NCI-H2196 (cell line): ENCODE data around the gene ATP8B1.
"Not testable (repeated sequence)": the region's sequence is repeated elsewhere in the genome, so short reads cannot be mapped to it uniquely, and the experiment has no call there.

Experiments
- DNase-seq: peaks from one replicate; lab custom pipeline; 2025; ENCODE audit not compliant: unreplicated experiment; lab: John Stamatoyannopoulos, UW

The ATP8B1 gene

DNA sequence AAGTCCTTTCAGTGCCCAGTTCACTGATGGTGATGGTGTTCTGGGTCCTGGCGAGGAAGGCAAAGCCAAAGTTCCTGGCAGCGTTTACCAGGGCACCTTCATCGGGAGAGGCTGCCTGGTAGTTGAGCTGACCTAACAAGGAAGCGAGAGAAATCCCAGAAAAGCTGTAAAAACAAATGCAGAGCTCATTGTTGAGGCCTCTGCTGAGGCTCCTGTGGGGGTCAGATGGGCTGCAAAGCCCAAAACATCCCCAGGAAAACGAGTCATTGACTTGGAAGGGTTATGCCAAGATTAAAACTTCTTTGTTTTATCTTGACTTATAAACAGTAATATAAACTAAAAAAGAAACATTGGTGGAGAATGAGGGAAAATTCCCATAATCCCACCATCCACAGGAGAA lies 128.2 kb downstream of the ATP8B1 start:
- DNase-seq: no peak

DNA sequence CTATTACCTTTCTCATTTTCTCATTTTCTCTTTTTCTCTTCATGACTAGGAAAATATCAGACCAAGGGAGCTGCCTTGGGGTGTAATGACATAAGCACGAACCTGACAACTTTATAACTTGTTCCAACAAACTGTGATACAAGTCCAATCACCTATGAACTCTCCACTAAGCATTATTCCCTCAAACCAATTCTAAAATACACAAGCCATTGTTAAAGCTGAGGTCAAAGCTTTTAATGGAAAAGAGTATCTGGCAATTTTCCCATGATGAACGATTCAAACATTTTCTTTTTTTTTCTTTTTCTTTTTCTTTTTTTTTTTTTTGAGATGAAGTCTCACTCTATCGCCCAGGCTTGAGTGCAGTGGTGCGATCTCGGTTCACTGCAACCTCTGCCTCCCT lies 133.1 kb downstream of the ATP8B1 start:
- no peak for DNase-seq

DNA sequence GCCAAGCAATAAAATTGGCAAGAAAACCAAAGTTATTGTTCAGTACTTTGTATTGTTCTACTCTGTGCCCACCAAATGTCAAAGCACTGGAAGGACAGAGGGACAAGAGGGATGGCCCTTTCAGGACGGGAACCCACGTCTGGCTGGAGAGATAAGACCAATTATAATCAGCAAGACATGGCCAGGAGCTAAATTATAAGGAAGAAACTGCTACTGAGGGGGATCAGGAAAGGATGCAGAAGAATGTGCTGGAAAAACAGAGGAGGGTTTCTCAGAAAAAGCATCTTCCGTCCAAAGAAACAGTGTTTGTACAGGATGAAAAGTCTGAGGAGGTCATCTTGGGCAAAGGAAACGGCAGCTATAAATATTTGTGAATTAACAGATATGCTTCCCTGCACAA lies 135.1 kb downstream of the ATP8B1 start:
- DNase-seq: no peak

DNA sequence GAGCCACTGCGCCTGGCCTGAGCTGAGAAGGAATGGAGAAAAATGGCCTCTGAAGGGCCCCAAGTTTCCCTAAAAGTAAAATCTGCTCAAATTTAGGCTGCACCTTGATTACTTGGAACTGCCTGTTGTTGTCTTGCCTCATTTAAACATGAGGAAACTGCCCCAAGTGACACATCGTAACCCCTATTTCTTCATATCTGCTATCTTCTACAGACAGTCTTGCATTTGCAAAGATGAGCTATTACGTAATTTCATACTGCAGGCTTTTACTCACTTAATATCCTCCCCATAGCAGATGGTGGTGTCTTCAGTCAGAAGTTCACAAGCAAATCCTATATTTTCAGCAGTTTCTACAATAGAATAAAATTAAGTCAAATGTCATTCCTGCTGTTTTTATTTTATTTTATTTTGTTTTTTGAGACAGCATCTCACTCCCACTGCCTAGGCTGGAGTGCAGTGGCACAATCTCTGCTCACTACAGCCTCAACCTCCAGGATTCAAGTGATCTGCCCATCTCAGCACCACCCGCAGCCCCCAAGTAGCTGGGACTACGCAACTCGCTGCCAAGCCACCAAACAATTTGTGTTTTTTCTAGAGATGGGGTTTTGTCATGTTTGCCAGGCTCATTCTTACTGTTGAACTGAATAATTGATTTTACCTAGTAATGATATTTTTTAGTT lies 136.2 kb downstream of the ATP8B1 start:
- no peak for DNase-seq

DNA sequence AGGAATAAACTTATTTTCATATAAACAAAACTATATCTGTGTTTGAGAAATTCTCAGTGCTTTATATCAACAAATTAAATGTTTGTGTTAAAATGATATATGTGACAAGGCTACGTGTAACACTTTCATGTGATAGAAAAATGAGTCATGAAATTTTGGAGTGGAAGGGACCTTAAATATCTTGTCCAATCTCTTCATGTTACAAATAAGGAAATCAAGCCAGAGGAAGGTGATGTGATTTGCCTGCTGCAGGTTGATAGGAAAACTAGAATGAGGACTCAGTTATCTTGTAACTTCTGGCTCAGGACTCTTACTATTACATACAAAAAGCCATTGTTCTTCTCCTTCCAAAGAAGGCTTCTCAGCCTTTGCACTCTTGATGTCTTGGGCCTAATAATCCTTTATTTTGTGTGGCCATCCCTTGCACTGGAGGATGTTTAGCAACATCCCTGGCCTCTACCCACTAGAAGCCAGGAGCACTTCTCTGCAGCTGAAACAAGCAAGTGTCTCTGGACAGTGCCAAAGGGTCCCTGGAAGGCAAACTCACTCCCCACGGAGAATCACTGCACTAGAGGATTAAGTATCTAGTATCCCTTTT lies 138.4 kb downstream of the ATP8B1 start:
- no peak for DNase-seq

DNA sequence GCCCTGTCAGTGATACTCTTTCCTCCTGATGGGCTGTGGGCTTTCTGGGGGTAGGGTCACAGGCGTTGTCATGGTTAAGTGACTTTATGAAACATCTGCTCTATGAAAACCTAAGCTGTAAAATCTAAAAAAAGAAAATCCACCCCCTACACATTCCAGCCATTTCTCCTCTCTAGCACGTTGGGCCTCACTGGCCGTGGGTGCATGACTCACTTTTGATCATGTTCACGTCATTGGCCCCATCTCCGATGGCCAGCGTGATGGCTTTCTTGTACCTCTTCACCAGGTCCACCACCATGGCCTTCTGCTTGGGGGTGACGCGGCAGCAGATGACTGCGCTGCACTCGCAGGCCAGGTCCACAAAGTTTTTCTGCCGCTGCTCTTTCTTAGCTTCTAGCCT lies 142.2 kb downstream of the ATP8B1 start:
- DNase-seq: no peak

DNA sequence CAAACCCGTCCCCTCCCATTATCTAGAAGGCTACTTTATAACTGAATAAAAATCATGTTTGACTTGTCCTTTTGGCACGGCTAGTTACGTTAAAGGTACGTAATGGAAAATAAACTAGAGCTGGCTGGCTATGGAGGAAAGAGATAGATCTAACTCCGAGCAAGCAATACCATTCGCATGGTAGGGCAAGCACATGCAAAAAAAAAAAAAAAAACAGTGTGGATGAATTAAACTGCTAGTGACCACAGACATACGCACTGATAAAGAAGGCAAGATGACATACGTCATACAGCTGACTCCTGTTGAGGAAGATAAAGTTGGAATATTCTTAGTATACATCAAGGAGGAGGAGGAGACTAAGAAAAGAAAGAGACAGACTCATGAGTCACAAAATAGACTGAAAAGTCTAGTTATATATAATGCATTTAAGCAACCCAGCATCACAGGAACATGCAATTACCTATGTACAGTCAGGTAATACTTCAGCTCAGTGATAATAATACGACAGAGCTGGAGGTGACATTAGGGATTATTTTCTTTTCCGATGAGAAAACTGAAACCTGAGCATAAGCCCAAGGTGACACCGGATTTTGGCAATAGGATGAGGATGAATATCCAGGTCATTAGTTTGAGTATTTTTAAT lies 143.5 kb downstream of the ATP8B1 start:
- no peak for DNase-seq

DNA sequence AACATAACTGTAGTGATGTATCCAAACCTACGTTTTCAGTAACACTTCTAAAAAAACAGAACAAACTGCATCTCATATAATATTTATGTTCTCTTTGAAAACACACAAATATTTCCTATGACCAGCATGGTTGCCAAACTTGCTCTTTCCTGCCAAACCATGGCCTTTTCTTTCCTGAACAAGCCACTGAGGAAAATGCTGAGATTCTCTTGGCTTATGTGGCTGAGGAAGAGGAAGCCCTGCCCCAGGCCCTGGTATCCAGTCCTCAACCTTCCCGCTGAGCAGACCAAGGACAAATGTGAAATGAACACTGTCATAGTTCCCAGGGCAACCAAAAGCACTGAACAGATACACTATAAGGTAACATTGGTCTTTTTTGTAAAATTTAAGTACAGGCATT lies 145.6 kb downstream of the ATP8B1 start:
- DNase-seq: no peak

DNA sequence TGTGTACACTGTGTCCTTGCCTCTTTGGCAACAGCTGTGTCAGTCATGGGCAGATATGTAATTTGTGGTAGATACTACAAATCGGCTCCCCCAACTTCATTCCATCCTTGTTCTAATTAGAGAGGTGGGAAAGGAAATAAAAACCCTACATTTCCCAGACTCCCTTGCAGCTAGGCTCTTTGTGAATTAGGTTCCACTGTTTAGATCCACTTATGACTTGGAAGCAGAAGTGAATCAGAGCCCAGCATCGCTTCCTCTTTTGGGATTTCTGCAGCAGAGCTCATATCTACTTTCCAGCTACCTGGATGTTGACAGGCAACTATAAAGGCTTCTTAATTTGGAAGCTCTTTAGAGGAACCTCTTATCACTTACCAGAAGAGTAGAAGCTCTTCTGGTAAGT lies 147.4 kb downstream of the ATP8B1 start:
- no peak for DNase-seq

DNA sequence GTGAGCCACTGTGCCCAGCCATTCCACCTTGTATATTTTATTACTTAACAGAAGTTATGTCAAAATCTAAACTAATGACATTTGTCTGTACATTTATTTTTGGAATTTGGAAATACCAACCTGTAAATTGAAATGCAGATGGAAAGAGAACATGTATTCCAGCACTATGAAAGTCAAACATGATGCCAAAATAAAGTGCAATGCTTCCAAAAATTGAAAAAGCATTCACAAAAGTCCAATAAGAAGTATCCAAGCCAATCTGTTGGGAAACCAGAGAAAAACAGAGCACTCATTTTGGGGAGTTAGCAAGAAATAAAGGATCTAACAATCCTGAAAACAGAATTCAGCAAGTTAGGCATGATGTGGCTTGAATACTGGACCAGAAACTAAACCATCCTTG lies 151.2 kb downstream of the ATP8B1 start:
- DNase-seq: no peak

DNA sequence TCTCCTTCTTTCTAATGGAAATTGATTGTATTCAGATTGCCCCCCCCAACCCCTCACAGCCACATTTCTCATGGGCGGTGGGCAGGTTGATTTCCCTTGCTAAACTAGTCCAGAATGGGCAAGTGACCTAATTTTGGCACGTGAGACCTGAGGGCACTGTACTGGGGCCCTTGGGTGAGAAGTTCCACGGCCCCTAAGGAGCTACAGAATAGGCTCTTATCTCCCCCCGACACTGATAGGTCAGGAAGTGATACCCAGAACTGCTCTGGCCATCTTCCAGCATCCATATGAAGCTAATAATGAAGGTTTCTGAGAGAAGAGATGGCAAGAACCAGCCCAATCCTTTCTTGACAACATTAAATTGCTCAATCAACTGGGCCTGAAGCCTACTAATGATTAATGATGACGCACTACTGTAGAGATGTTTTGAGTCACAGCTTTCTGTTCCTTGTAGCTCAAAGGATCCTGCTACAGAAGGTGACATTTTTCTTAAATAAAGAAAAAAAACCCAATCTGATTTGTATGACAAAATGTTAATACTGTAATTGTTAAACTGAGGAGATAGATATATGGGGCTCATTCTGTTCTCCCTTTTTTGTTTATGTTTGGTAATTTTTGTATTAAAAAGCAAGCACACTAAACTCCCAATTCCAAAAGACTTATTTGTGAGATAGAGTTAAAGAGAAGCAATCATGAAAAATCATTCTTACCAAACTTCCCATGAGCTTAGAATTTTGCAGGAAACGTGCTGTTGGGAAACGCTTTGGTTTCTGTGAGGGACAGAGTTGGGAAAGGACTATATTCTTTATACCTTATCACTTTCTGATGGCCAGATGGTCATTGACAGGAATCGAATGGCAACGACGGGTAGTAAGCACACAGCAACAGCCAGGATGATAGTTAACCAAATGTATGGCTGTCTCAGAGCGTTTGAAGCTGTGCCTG lies 153.3 kb downstream of the ATP8B1 start:
- DNase-seq: no peak

DNA sequence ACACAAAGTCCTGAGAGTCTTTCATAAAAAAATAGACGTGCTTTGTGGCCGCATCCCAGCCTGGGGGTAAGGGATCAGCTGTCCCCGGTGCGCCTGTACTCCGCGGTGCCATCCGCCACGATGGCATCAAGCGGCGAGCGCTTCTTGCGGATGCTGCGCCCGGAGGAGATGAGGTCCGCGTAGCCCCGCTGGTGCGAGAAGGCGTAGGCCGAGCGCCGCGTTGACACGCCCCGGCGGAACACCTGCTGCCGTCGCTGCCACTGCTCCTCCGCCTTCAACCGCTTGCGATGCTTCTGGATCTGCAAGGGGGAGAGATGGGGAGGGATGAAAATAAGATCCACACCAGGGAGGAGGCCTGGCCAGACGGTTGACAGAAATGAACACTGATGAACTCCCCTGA lies 154.7 kb downstream of the ATP8B1 start:
- no peak for DNase-seq

DNA sequence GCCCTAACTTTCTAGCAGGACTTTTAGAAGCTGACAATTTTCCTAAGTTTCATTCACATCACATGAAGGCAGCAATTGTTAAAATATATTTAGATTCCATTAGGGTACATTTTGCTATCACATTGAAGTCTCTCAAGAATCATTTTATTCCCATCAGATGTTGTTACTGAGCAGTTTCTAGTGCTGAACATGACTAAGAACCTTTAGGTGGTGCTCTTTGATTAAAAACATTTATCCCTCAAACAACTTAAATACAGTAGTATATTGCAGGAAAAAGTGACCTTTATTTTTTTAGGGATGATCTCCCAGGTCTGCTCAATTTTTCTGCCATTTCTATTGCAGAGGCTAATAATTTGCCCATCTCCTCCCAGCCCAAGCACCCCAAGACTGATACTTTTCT lies 158.6 kb downstream of the ATP8B1 start:
- DNase-seq: no peak

DNA sequence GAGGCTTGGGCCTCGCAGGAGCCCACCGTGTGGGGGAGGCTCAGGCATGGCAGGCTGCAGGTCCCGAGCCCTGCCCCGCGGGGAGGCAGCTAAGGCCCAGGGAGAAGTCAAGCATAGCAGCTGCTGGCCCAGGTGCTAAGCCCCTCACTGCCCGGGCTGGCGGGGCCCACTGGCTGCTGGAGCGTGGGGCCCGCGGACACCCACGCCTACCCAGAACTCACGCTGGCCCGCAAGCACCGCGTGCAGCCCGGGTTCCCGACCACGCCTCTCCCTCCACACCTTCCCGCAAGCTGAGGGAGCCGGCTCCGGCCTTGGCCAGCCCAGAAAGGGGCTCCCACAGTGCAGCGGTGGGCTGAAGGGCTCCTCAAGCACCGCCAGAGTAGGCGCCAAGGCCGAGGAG lies 159.4 kb downstream of the ATP8B1 start:
- not testable (repeated sequence) for DNase-seq

DNA sequence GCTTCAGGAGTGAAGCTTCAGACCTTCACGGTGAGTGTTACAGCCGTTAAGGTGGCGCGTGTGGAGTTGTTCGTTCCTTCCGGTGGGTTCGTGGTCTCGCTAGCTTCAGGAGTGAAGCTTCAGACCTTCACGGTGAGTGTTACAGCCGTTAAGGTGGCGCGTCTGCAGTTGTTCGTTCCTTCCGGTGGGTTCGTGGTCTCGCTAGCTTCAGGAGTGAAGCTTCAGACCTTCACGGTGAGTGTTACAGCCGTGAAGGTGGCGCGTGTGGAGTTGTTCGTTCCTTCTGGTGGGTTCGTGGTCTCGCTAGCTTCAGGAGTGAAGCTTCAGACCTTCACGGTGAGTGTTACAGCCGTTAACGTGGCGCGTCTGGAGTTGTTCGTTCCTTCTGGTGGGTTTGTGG lies 160.7 kb downstream of the ATP8B1 start:
- not testable (repeated sequence) for DNase-seq

DNA sequence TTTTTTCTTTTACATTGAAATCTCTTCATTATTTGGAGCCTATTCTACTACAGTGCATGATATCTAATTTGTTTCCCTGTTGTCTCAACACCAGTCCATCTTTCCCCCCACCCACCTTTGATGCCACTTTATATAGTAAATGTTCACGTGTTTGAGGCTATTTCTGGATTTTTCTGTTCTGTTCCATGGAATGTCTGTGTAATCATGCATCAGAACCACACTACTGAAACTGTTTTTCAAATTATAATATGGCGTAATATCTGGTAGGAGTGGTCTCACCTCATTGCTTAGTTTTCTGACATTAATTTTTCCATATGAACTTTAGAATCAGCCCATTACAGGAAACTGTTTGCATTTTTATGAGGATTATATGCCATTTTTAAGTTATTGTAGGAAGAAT lies 162.4 kb downstream of the ATP8B1 start:
- no peak for DNase-seq

DNA sequence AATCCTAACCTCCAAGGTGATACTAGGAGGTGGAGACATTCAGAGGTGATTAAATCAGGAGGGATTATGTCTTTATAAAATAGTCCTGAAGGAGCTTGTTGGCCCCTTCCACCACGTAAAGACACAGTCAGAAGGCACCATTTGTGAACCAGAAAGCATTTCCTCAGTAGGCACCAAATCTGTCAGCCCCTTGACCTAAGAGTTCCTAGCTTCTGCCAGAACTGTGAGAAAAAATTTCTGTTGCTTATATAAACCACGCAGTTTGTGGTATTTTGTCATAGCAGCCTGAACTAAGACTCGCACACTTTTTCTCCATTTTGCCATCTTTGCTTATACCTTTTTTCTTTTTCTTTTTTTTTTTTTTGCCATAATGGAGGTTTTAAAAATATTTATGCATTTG lies 162.9 kb downstream of the ATP8B1 start:
- DNase-seq: no peak

DNA sequence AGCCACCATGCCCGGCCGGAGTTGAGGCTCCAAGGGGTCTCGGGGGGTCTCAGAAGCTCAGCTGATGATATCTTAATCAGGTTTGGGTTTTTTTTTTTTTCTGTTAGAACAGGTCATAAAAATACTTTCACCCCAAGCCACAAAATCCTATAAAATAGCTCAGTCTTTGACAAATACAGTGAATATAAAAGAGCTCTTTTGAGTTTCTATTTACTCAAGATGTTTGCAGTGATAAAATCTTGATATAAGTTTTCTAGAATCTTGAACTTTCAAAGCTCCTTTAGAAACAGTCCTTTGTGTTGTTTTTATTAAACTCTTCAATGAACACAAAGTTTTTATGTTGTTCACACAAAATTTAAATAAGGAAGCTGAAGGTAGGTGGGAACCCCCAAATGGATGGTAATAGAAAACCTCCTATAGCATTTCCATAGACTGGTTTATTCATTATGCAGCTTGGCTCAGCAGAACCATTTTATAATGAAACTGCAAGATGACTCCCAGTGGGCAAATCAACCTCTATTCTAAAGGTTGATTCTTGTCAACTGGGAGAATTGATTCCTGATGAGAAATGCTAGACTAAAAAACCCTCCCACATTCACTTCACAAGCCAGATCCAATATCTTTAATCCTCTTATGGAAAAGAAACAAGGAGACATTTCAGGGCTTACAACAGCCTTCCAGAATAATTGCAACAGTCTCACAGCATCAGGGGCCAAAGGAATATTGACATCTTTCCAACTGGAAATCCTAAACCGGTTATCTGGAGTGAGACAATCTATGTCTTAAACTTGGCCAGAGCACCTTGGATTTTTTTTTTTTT lies 167.9 kb downstream of the ATP8B1 start:
- DNase-seq: peak; percentile 30

DNA sequence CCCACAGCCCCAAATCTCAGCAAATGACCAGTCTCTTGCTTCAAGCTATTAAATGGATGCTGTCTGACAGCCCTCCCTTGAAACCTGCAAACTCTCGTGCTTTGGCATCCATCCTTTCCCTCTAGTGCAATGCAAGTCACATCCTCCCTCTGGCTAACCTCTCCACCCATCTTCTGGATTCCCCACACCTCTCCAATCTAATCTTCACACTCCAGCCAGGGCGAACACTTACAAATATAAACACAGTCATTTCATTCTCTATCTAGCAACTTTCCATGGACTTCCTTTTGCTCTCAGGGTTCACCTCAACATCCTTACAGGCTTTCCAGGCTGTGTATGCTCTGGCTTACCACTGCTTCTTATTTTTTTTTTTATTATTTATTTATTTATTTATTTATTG lies 171.4 kb downstream of the ATP8B1 start:
- no peak for DNase-seq

DNA sequence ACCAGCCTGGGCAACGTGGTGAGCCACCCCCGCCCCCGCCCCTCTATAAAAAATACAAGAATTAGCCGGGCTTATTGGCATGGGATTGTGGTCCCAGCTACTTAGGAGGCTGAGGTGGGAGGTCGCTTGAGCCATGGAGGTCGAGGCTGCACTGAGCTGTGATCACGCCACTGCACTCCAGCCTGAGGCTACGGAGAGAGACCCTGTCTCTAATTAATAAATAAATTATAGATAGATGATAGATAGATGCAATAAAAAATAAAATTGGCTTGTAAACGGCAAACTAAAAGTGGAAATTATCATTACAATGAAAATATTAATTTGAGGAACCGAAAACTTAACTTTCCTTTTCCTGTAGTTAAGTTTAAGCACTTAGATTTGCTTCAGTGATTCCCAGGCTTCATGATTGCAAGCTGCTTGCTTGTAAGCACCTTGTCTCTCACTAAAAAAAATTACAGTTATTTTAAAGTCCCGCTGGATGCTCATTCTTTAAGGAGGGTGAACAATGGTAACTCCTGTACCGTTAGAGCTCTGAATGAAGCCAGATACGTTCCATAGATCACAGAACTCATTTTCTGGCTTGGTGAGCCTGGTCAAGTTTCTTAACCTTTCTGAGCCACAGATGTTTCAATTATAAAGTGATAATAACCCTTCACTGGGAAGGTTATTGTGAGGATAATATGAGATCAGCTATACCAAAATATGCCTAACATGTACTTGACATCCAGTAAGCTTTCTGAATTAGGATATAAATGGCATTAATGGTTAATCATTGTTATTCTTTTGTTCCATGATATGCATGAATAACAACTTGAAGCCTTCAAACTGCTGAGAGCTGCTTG lies 172.1 kb downstream of the ATP8B1 start:
- no peak for DNase-seq
